ENCODE measurements around the gene SACS.

Gene SACS

DNA sequence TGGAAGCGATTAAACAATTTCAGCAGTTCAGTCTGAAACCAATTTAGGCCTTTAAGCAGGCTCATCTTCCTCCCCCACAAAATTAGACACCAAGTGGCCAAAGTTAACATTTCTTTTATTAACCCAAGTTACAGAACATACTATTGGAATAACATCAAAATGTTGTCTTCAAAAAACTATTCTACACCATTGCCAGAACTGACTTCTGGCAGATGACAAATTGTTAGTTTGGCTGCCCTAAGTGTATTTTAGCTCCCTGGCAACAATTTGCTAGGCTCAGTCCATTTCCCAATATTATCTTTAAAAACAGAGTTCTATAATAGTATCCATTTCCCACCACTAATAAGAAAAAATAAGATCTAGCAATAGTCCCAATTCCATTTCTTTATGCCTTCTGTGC is 144.9 kb downstream of the SACS start:
- ATAC-seq, result no peak

DNA sequence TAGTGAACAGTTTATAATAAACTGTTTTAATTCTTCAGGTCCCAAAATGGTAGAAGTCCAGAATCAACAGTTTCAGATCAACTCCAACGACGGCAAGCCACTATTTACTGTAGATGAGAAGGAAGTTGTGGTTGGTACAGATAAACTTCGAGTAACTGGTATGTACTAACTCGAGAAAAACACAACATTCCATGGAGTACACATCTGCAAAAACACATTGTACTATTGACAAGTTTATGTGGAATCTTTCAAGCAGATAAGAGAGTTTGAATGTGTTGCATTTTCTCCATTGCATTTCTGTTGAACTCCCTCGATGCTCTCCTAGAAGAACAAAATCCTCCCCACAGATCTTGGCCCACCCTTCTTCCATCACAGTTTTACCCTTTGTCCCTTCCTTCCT is 154.2 kb downstream of the SACS start:
- ATAC-seq, result no peak

All from activated CD4-positive, CD25-positive, alpha-beta regulatory T cell treated with anti-CD3 and anti-CD28 coated beads, Interleukin-2, amount 50 U/mL, for 24 hours (primary cell).